H9 (cell line): ENCODE data around the gene ANTXRL. TPM values are rescaled to one million over a fixed set of nuclear protein-coding genes. Genes with fewer than 3 reads are reported as not detected.
A peak's percentile ranks its signal among the peaks of the same experiment; 100 is the strongest.

Experiments
- DNase-seq: peaks from one replicate; pipeline ENCODE4 v3.0.0-alpha.2; 2017
- H2AFZ ChIP-seq: one replicate; pipeline ENCODE4 v1.6.1; 2013; ENCODE audit warnings: mild to moderate bottlenecking, low read length, control low read depth, moderate library complexity
- H2AK5ac ChIP-seq: 2 replicates; pipeline ENCODE4 v1.6.1; 2013; ENCODE audit warnings: low read length, control low read depth, mixed read lengths; ENCODE audit not compliant: insufficient read length
- H2BK120ac ChIP-seq: one replicate; pipeline ENCODE4 v1.6.1; 2013; ENCODE audit warnings: low read depth, mild to moderate bottlenecking, low read length, control low read depth, inconsistent platforms; ENCODE audit not compliant: poor library complexity, severe bottlenecking
- H2BK12ac ChIP-seq: 2 replicates; pipeline ENCODE4 v1.6.1; 2013; ENCODE audit warnings: low read length, control low read depth, mixed read lengths, low read depth; ENCODE audit not compliant: insufficient read length
- H2BK15ac ChIP-seq: 2 replicates; pipeline ENCODE4 v1.6.1; 2013; ENCODE audit warnings: low read depth, low read length, control low read depth
- H2BK20ac ChIP-seq: one replicate; pipeline ENCODE4 v1.6.1; 2013; ENCODE audit warnings: low read depth, mild to moderate bottlenecking, low read length, control low read depth, inconsistent platforms; ENCODE audit not compliant: poor library complexity, severe bottlenecking
- H2BK5ac ChIP-seq: 2 replicates; pipeline ENCODE4 v1.6.1; 2013; ENCODE audit warnings: low read length, control low read depth, mixed read lengths; ENCODE audit not compliant: insufficient read length
- H3K14ac ChIP-seq: 2 replicates; pipeline ENCODE4 v1.6.1; 2013; ENCODE audit warnings: low read length, control low read depth; ENCODE audit not compliant: insufficient read depth
- H3K18ac ChIP-seq: 2 replicates; pipeline ENCODE4 v1.6.1; 2013; ENCODE audit warnings: low read depth, mild to moderate bottlenecking, mixed read lengths, low read length, control low read depth; ENCODE audit not compliant: insufficient read length
- H3K23ac ChIP-seq: 2 replicates; pipeline ENCODE4 v1.6.1; 2013; ENCODE audit warnings: low read length, control low read depth, mixed read lengths, low read depth; ENCODE audit not compliant: insufficient read length
- H3K23me2 ChIP-seq: 2 replicates; pipeline ENCODE4 v1.6.1; 2013; ENCODE audit warnings: low read depth, mild to moderate bottlenecking, mixed read lengths, low read length, control low read depth; ENCODE audit not compliant: insufficient read length, poor library complexity, severe bottlenecking
- H3K27ac ChIP-seq: 2 replicates; pipeline ENCODE4 v1.5.1; 2013; ENCODE audit warnings: low read length, control low read depth, mixed read lengths, low read depth; ENCODE audit not compliant: insufficient read length
- H3K27me3 ChIP-seq: 2 replicates; pipeline ENCODE4 v1.6.1; 2013; ENCODE audit warnings: low read length, control low read depth, inconsistent platforms; ENCODE audit not compliant: insufficient read depth
- H3K4ac ChIP-seq: 2 replicates; pipeline ENCODE4 v1.6.1; 2013; ENCODE audit warnings: low read depth, mild to moderate bottlenecking, control low read depth, inconsistent platforms, low read length, moderate library complexity
- H3K4me1 ChIP-seq: 2 replicates; pipeline ENCODE4 v1.6.1; 2013; ENCODE audit warnings: low read length, control low read depth, inconsistent platforms; ENCODE audit not compliant: insufficient read depth
- H3K4me2 ChIP-seq: 2 replicates; pipeline ENCODE4 v1.6.1; 2013; ENCODE audit warnings: low read length, control low read depth, mixed read lengths; ENCODE audit not compliant: insufficient read length, insufficient read depth
- H3K56ac ChIP-seq: 2 replicates; pipeline ENCODE4 v1.6.1; 2013; ENCODE audit warnings: low read depth, mild to moderate bottlenecking, mixed read lengths, low read length, control low read depth; ENCODE audit not compliant: insufficient read length
- H3K79me1 ChIP-seq: 2 replicates; pipeline ENCODE4 v1.6.1; 2013; ENCODE audit warnings: low read depth, mild to moderate bottlenecking, moderate library complexity, low read length, control low read depth, inconsistent platforms; ENCODE audit not compliant: insufficient read depth, poor library complexity, severe bottlenecking
- H3K79me2 ChIP-seq: 2 replicates; pipeline ENCODE4 v1.6.1; 2013; ENCODE audit warnings: low read length, control low read depth, inconsistent platforms; ENCODE audit not compliant: insufficient read depth
- H3K9ac ChIP-seq: 2 replicates; pipeline ENCODE4 v1.6.1; 2013; ENCODE audit warnings: low read length, control low read depth, mixed read lengths; ENCODE audit not compliant: insufficient read length; ENCODE audit errors: extremely low read depth
- H3K9me3 ChIP-seq: one replicate; pipeline ENCODE4 v1.6.1; 2013; ENCODE audit warnings: low read depth, low read length, inconsistent platforms; ENCODE audit not compliant: control insufficient read depth
- H3T11ph ChIP-seq: one replicate; pipeline ENCODE4 v1.6.1; 2013; ENCODE audit warnings: mild to moderate bottlenecking, low read length, control low read depth, inconsistent platforms
- H4K20me1 ChIP-seq: one replicate; pipeline ENCODE4 v1.6.1; 2013; ENCODE audit not compliant: control insufficient read depth, insufficient read length, insufficient read depth
- H4K5ac ChIP-seq: 2 replicates; pipeline ENCODE4 v1.6.1; 2013; ENCODE audit warnings: low read depth, mild to moderate bottlenecking, mixed read lengths, low read length, control low read depth; ENCODE audit not compliant: insufficient read length
- H4K8ac ChIP-seq: replicated peaks from 2 replicates; pipeline ENCODE4 v1.6.1; 2013; ENCODE audit warnings: low read length, control low read depth, mixed read lengths, low read depth; ENCODE audit not compliant: insufficient read length
- H4K91ac ChIP-seq: 2 replicates; pipeline ENCODE4 v1.6.1; 2013; ENCODE audit warnings: low read depth, mild to moderate bottlenecking, moderate library complexity, mixed read lengths, low read length, control low read depth; ENCODE audit not compliant: insufficient read length
- H3K27ac Mint-ChIP-seq, 3 experiments: 2 replicates in 2 of 3; 3 replicates in 1 of 3; pipeline ENCODE4 v1.8.0; 2020 to 2021; ENCODE audit warnings: mixed read lengths in 3 of 3, mild to moderate bottlenecking in 1 of 3, moderate library complexity in 1 of 3
- H3K27me3 Mint-ChIP-seq: 2 replicates; pipeline ENCODE4 v1.8.0; 2021; ENCODE audit warnings: low read depth, mild to moderate bottlenecking, moderate library complexity, mixed read lengths
- H3K36me3 Mint-ChIP-seq, 3 experiments: 2 replicates in 2 of 3; 3 replicates in 1 of 3; pipeline ENCODE4 v1.8.0; 2020 to 2021; ENCODE audit warnings: low read depth in 3 of 3, mixed read lengths in 3 of 3; ENCODE audit not compliant: insufficient read depth in 1 of 3
- H3K4me1 Mint-ChIP-seq, 2 experiments: 2 replicates each; pipeline ENCODE4 v1.8.0; 2020; ENCODE audit warnings: mixed read lengths in 2 of 2
- H3K4me3 Mint-ChIP-seq, 2 experiments: 2 replicates in 1 of 2; 3 replicates in 1 of 2; pipeline ENCODE4 v1.8.0; 2020 to 2021; ENCODE audit warnings: mild to moderate bottlenecking in 2 of 2, mixed read lengths in 2 of 2, moderate library complexity in 1 of 2
- H3K9me3 Mint-ChIP-seq, 2 experiments: 2 replicates in 1 of 2; 3 replicates in 1 of 2; pipeline ENCODE4 v1.8.0; 2020; ENCODE audit warnings: mild to moderate bottlenecking in 2 of 2, mixed read lengths in 2 of 2, moderate library complexity in 1 of 2
- CTCF ChIP-seq: fragments of 200-600 bp; sonication (generic); conservative IDR thresholded peaks from 3 replicates; pipeline ENCODE4 v1.8.0; 2021; ENCODE audit warnings: antibody characterized with exemption, mild to moderate bottlenecking
- WGBS: extraction: QIAGEN DNeasy Blood & Tissue Kit; methylation state at CpG from one replicate; pipeline ENCODE4 v1.1.7; 2013; ENCODE audit warnings: missing lambda C conversion rate, low lambda C conversion rate, mixed read lengths; ENCODE audit not compliant: insufficient read length; ENCODE audit errors: extremely low coverage; 5-methylcytosine and 5-hydroxymethylcytosine counted together
- total RNA-seq: library from RNA; stranded (reverse); gene quantifications from 2 replicates; pipeline ENCODE4 v1.2.1, GENCODE V29; 2021

The ANTXRL gene
- total RNA-seq, 1 experiment from 2014 or later, result not detected

GRCh38 chr10:46293832-46294640, 7.2 kb downstream of the ANTXRL start:
- Mint-ChIP-seq H3K4me3 (no peak overlapping the region), H3K9me3 (no peaks in the 10 kb centered on the region; a peak in 1 of 5 replicates), H3K27ac (peak overlapping the region in 1 of 3 experiments; percentile 28; a peak in 2 of 7 replicates), H3K36me3 (no peaks in the 10 kb centered on the region), H3K27me3 (peaks cover 6% of the 10 kb centered on the region), H3K4me1 (peaks cover 17 to 23% of the 10 kb centered on the region in 2 experiments)
- no peak overlapping the region for H3K18ac ChIP-seq
- peak; percentile 32 for DNase-seq
- H3K4me1 ChIP-seq, result 0 out of 2 replicates have a peak, but pooled peaks cover 2% of the 10 kb centered on the region
- H3K9ac ChIP-seq, result no peak overlapping the region
- H2BK120ac ChIP-seq, result no peak overlapping the region
- no peak overlapping the region for H2AK5ac ChIP-seq
- no peaks in the 10 kb centered on the region for H4K20me1 ChIP-seq
- H3K4me2 ChIP-seq, result no peak overlapping the region
- H3K27ac ChIP-seq, result no peak overlapping the region
- no peak overlapping the region for H4K8ac ChIP-seq
- H3K4ac ChIP-seq, result no peak overlapping the region
- H4K5ac ChIP-seq, result no peak overlapping the region
- no peak overlapping the region for H4K91ac ChIP-seq
- H3K27me3 ChIP-seq, result no peaks in the 10 kb centered on the region
- H2BK5ac ChIP-seq, result no peak overlapping the region
- TF ChIP-seq CTCF, result no peak
- no peaks in the 10 kb centered on the region for H3K9me3 ChIP-seq
- H3K23ac ChIP-seq, result no peak overlapping the region
- H2BK15ac ChIP-seq, result no peak overlapping the region
- no peak overlapping the region for H3K56ac ChIP-seq
- H2BK12ac ChIP-seq, result no peak overlapping the region
- H3K23me2 ChIP-seq, result no peaks in the 10 kb centered on the region
- no peaks in the 10 kb centered on the region for H3K79me1 ChIP-seq
- no peak overlapping the region for H2BK20ac ChIP-seq
- H2AFZ ChIP-seq, result no peak overlapping the region
- H3K79me2 ChIP-seq, result no peaks in the 10 kb centered on the region
- H3K14ac ChIP-seq, result no peak overlapping the region
- H3T11ph ChIP-seq, result no peak overlapping the region
- no CpG with 5 or more reads among the region's 11 CpGs for WGBS
